HepG2 (cell line): ENCODE data around the gene SYMPK.

Source experiments
- CTCF ChIP-seq: sonication (generic); formaldehyde crosslinking; IDR thresholded peaks from 2 replicates; pipeline ENCODE4 v1.5.0; 2020; ENCODE audit warnings: mild to moderate bottlenecking, missing genetic modification reagents, moderate library complexity
- PLRG1 ChIP-seq: fragments of 450-650 bp; conservative IDR thresholded peaks from 2 replicates; pipeline ENCODE4 v1.6.1; 2016
- ZNF704 ChIP-seq: sonication (generic); formaldehyde crosslinking; IDR thresholded peaks from 2 replicates; pipeline ENCODE4 v1.8.1; 2023; ENCODE audit warnings: mild to moderate bottlenecking, inconsistent platforms, moderate library complexity, missing genetic modification reagents, borderline replicate concordance

- TF ChIP-seq CTCF (no peak), PLRG1 (no peak), ZNF704 (no peak)
Measured at GRCh38 chr19:45784096-45784495, 78.9 kb downstream of the SYMPK start.
